ENCODE measurements around the gene AHSP.

Gene AHSP

GRCh38 chr16:31489616-31490584, 37.8 kb upstream of the AHSP start:
- TF ChIP-seq, protein P1, sequence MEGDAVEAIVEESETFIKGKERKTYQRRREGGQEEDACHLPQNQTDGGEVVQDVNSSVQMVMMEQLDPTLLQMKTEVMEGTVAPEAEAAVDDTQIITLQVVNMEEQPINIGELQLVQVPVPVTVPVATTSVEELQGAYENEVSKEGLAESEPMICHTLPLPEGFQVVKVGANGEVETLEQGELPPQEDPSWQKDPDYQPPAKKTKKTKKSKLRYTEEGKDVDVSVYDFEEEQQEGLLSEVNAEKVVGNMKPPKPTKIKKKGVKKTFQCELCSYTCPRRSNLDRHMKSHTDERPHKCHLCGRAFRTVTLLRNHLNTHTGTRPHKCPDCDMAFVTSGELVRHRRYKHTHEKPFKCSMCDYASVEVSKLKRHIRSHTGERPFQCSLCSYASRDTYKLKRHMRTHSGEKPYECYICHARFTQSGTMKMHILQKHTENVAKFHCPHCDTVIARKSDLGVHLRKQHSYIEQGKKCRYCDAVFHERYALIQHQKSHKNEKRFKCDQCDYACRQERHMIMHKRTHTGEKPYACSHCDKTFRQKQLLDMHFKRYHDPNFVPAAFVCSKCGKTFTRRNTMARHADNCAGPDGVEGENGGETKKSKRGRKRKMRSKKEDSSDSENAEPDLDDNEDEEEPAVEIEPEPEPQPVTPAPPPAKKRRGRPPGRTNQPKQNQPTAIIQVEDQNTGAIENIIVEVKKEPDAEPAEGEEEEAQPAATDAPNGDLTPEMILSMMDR (IDR thresholded peaks at IDR 0.05; ENCODE audit: control insufficient read depth, extremely low read depth, insufficient read depth): no peak
- H3K4me3 ChIP-seq (ENCODE audit: low read depth, low read length): no peak overlapping the region
- DNase-seq (ENCODE audit: low read depth): no peak

GRCh38 chr16:31491778-31492418, 35.8 kb upstream of the AHSP start:
- TF ChIP-seq, protein P1 (IDR thresholded peaks at IDR 0.05; ENCODE audit: control insufficient read depth, extremely low read depth, insufficient read depth): no peak
- DNase-seq (ENCODE audit: low read depth): no peak
- H3K4me3 ChIP-seq (ENCODE audit: low read depth, low read length): no peak overlapping the region

- H3K4me3 ChIP-seq (ENCODE audit: low read depth, low read length): no peak overlapping the region
- TF ChIP-seq, protein P1 (IDR thresholded peaks at IDR 0.05; ENCODE audit: control insufficient read depth, extremely low read depth, insufficient read depth): no peak
- DNase-seq (ENCODE audit: low read depth): no peak
These were observed 34.1 kb upstream of the AHSP start for GRCh38 chr16:31493506-31494125.

GRCh38 chr16:31496670-31497069, 31.0 kb upstream of the AHSP start:
- no peak for DNase-seq (ENCODE audit: low read depth)
- no peak overlapping the region for H3K4me3 ChIP-seq (ENCODE audit: low read depth, low read length)
- TF ChIP-seq, protein P1 (IDR thresholded peaks at IDR 0.05; ENCODE audit: control insufficient read depth, extremely low read depth, insufficient read depth): no peak

GRCh38 chr16:31498493-31498892, 29.2 kb upstream of the AHSP start:
- TF ChIP-seq, protein P1 (IDR thresholded peaks at IDR 0.05; ENCODE audit: control insufficient read depth, extremely low read depth, insufficient read depth): no peak
- DNase-seq (ENCODE audit: low read depth): no peak
- no peak overlapping the region for H3K4me3 ChIP-seq (ENCODE audit: low read depth, low read length)

GRCh38 chr16:31499928-31500327, 27.8 kb upstream of the AHSP start:
- DNase-seq (ENCODE audit: low read depth): no peak
- H3K4me3 ChIP-seq (ENCODE audit: low read depth, low read length): no peak overlapping the region
- TF ChIP-seq, protein P1 (IDR thresholded peaks at IDR 0.05; ENCODE audit: control insufficient read depth, extremely low read depth, insufficient read depth): no peak

Measured in LNCaP clone FGC (cell line).